GM21447 (cell line): ENCODE results near the gene ATP5F1E.
"Not testable (repeated sequence)": the region's sequence is repeated elsewhere in the genome, so short reads cannot be mapped to it uniquely, and the experiment has no call there.

Source experiments
- ATAC-seq: cut with Tn5 transposase; IDR thresholded peaks from one replicate; pipeline ENCODE4 v1.9.1; 2021; ENCODE audit not compliant: unreplicated experiment

Gene ATP5F1E

GRCh38 chr20:59022754-59023153, 9.4 kb downstream of the ATP5F1E start:
- ATAC-seq: no peak

GRCh38 chr20:59020938-59021551, 11.1 kb downstream of the ATP5F1E start:
- no peak for ATAC-seq

DNA sequence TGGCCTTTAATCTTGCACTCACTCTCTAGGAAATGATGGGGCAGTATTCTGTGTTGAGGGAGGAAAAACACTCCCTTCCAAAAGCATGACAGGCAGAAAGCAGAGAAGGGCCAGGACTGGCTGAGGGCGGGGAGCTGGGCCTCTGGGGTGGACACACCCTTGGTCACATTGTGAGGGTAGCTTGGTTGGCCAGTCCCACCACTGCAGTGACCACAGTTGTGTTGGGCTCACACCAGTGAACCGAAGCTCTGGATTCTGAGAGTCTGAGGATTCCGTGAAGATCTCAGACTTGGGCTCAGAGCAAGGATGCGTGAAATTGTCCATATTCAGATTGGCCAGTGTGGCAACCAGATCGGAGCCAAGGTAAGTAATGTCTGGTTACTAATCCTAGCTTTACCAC, 12.9 kb downstream of the ATP5F1E start, which contains the start of gene TUBB1:
Gene TUBB1, plus strand, starts transcription at position 213 of the 400 bp plus-strand sequence. Its CDS starts 94 bp downstream, at position 307.
- no peak for ATAC-seq

DNA sequence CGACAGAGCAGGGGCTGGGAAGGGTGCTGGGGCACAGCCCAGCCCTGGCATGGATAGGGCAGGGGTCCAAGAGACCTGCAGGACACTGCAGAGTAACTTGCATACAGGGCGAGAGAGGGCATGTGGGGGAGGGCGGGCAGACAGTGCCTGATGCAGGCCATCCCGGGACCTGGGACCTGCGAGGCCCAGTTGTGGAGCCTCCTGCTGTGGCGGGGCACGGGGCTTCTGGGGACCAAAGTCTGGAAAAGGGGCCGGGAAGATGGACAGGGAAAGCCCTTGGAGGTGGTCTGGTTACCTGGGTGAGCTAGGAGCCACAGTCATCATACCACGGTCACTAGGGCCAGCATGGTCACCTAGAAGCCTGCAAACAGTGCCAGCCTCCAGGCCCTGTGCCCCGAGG, 13.3 kb downstream of the ATP5F1E start:
- ATAC-seq: no peak

DNA sequence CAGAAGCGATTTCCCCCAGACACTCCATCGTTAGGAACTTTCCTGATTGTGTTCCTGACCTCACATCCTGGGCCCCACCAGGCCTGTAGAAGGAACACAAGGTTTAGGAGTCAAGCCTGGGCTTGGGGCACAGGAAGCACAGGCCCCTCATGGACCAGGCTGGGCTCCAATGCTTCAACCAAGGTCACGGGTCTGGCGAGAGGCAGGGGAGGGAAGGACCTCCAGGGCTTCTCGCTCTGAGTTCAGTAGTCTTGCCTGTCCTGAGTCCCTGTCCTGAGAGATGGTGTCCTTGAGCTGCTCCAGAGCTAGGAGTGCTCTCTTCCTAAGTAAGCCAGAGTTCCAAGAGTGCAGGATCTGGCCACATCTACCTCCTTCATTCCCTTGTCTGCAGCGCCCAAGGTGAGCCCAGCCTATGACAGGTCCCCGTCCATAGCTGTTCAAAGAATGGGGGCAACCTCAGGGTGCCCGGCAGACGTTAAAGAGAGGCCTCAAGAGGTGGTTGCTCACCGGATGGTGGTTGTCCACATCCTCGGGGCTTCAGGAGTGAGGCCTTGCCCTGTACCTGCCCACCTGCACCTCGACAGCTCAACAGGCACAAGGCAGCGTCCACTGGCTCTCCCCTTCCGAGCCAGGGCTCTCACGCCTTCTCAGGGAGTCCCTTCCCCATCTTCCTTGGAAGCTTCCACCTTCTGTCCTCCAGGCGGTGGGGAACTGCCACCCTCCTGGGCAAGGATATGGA, 14.5 kb downstream of the ATP5F1E start:
- no peak for ATAC-seq

DNA sequence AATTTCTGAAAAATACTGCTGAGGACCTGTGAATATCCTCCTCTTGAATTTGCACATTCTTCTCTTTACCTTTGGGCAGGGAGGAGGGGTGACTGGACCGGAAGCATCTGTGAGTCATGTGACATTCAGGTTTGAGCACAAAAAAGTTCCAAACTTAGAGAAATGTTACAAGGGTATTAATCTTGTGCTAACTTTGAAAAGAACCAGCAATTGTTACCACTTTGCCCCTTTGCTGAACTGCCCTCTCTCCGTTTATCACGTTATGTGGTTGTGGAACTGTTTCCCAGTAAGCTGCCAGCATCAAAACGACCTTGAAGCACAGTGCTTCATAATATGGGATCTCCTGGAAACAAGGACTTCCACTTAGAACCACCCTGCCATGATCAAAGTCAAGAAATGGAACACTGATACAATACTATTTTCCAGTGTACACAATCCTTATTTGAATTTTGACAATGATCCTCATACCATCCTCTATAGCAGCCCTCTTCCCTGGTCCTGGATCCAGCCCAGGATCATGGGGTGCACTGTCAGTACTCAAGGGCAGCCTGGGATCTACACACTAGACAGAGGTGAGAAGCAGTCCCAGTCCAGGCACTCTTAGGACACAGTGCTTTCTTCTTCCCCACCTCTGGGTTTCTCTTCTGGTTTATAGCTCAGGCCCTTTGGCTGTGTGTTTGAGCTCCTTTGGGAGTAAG, 15.2 kb downstream of the ATP5F1E start:
- ATAC-seq: no peak

- no peak for ATAC-seq
Observed at GRCh38 chr20:59015812-59016711, 16.1 kb downstream of the ATP5F1E start.

DNA sequence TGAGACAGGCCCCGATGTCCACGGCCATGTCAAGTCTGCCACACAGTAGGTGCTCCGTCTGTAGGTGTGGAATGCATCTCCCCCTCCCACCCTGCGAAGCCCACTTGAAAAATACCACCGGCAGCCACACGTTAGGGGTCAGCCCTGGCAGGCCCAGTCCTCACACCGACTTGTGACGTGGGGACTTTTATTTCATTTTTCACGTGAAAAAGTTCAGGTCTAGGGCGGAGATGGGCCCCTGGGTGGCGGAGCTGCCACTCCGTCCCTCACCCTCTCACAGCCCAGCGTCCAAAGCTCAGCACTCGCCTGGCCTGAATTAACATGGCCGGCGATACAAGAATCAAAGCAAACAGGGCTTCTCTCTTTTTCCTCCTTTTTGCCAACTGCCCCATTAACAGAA, 16.7 kb downstream of the ATP5F1E start:
- ATAC-seq: no peak

DNA sequence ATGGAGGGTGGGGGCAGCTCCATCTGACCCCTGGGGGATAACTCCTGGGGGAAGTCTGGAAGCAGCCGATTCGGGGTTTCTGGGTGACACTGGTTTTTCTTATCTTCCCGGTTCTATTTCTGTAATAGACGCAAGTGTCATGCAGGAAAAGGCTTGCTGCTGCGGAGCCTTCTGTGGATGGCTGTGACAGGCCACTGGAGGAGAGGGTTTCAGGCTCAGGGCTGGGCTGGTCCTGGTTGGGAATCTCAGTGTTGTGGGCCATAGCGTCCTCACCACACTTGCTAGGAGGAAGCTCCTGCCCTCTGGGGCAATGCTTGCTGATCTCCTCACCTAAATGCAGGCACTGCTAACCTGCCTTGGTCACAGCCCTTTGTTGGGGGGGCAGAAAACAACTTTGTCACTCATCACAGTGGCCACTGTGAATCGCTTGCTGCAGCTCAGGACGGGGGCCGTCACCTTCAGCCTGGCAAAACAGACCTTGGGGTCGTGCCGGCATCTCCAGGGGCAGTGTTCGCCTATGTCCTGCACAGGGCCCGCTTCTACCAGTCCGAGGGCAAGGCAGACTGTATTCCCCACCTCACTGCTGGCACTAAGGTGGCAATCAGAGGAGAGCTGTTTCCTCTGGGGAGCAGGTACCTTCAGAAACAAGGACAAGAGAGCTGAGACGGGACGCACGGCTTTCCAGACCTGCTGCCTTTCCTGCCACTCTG, 17.3 kb downstream of the ATP5F1E start:
- no peak for ATAC-seq

- ATAC-seq: no peak
Observed at GRCh38 chr20:59013959-59014608, 18.1 kb downstream of the ATP5F1E start.

DNA sequence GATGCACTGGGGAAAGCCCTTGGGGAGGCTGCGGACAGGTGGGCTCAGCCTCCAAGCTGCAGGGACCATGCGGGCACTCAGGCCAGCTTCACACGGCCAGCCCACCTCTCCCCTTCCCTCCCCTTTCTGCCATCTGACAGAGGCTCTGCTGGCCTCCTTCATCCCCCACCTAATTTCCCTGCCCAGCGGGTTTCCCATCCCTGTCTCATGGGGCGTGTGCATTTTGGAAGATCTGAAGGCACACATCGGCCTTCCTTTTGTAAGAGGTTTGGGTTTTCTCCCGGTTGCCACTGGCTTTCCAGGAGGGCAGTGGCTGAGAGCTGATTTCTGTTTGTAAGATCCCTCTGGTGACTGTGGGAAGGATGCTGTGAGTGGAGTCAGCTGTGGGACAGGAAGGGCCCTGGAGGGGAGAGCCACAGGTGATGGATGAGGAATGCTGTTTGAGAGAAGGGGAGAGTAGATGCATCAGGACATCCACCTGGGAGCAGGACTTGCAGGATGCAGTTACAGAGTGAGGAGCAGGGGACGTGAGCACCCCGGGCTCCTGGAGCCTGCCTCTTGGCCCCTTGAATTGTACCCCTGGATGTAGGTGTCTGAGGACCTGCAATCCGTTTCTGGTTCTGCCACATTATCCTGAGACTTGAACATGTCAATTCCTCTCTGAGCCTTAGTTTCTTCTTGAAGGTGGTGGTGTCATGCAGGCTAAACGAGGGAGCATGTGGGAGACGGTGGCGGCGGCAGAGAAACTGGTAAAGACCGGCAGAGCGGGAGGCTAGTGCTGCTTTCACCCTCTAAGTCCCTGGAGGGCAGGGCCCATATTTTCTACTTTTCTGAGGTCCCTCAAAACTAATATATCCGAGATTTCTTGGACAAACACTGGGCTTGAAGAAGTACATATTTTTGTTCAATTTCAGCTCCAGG, 18.8 kb downstream of the ATP5F1E start:
- ATAC-seq: no peak

DNA sequence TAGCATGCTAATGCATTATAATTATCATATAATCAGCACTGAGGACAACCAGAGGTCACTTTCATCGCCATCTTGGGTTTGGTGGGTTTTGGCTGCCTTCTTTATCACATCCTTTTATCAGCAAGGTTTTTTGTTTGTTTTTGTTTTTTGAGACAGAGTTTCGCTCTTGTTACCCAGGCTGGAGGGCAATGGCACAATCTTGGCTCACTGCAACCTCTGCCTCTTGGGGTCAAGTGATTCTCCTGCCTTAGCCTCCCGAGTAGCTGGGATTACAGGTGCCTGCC, 20.3 kb downstream of the ATP5F1E start:
- not testable (repeated sequence) for ATAC-seq

- no peak for ATAC-seq
Observed at GRCh38 chr20:59010995-59011873, 20.9 kb downstream of the ATP5F1E start.

DNA sequence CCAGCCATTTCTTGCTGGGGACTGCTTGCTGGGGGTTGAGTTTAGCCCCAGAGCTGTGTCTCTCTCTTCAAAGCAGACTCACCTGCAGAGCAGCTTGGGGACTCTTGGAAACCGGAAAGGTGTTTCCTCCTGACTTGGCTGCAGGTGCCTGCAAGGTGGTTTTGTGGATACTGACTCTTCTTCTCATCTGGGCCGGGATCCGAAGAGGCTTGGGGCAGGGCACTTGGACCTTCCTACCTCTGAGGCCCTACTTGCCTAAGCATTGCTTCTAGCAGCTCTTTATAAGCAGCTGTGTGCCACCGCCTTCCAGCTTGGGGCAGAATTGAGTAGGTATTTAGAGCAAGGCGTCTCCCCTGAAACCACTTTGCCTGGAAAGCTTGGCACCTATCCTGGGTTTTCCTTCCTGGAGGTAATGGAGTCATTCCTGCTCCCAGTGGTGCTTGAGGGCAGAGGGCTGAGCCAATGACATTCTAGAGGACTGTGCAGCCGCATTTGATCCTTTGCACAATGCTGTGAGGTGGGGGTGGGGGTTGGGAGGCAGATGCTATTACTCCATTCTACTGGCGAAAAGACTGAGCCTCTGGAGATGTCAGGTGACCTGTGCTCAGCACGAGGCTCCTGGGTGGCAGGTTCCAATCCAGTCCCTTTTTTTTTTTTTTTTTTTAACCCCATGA, 21.7 kb downstream of the ATP5F1E start:
- ATAC-seq: no peak

GRCh38 chr20:59008715-59009336, 23.3 kb downstream of the ATP5F1E start:
- no peak for ATAC-seq

- ATAC-seq: peak; percentile 33
Observed at GRCh38 chr20:59007665-59008511, 24.2 kb downstream of the ATP5F1E start.
